HepG2 (cell line): ENCODE results near the gene C3orf80. TPM values are rescaled to one million over a fixed set of nuclear protein-coding genes. Genes with fewer than 3 reads are reported as not detected.

Experiments
- ATAC-seq: fragments of 200-7000 bp; cut with Tn5 transposase; 3 replicates; pipeline ENCODE4 v1.9.1; 2020; ENCODE audit warnings: mild to moderate bottlenecking, moderate library complexity
- BruUV-seq: library from RNA; stranded (reverse); fragments of 400-500 nt; replicated peaks from 2 replicates; lab custom pipeline; 2021; lab: Mats Ljungman, UMichigan
- CTCF ChIA-PET: fragments of 300-600 bp; formaldehyde crosslinking; extraction: SDS; loops from one replicate; lab custom pipeline; 2021; ENCODE audit warnings: low total read pairs, inconsistent platforms, low intra/inter-chr PET ratio; lab: Yijun Ruan, JAX
- POLR2A ChIA-PET: fragments of 350-600 bp; sonication (Branson Sonifier 250); formaldehyde crosslinking; loops from one replicate; lab custom pipeline; 2020; ENCODE audit warnings: antibody characterized with exemption, inconsistent platforms; lab: Yijun Ruan, JAX
- DNase-seq: peaks from one replicate; pipeline ENCODE4 v3.0.0-alpha.2; 2015; ENCODE audit warnings: low spot score
- FAIRE-seq: peaks from 3 replicates; lab custom pipeline; 2011; peaks lifted over from hg19 to GRCh38; lab: Jason Lieb, UNC
- H2AFZ ChIP-seq: one replicate; pipeline ENCODE4 v1.6.1; 2011; ENCODE audit warnings: low read length, inconsistent platforms
- H3K27ac ChIP-seq: fragments of 300-600 bp; 3 replicates; pipeline ENCODE4 v1.8.0; 2011; ENCODE audit warnings: mixed run types, mild to moderate bottlenecking, mixed read lengths, low read length, inconsistent platforms; ENCODE audit not compliant: insufficient read depth; ENCODE audit errors: extremely low read length
- H3K27me3 ChIP-seq, 2 experiments: fragments of 200-600 bp in 1 of 2; 2 replicates in 1 of 2; 3 replicates in 1 of 2; pipeline versions ENCODE4 v1.6.0 to v1.8.0; 2011; ENCODE audit warnings: low read length in 2 of 2, mild to moderate bottlenecking in 2 of 2, moderate library complexity in 2 of 2, inconsistent platforms in 1 of 2; ENCODE audit not compliant: insufficient read depth in 2 of 2, control insufficient read depth in 1 of 2
- H3K36me3 ChIP-seq, 2 experiments: fragments of 200-600 bp in 1 of 2; replicated peaks in 1 of 2; 2 replicates in 1 of 2; 3 replicates in 1 of 2; pipeline versions ENCODE4 v1.5.1 to v1.8.0; 2011; ENCODE audit warnings: low read length in 2 of 2, inconsistent platforms in 1 of 2; ENCODE audit not compliant: insufficient read depth in 2 of 2, control insufficient read depth in 1 of 2
- H3K4me1 ChIP-seq: 2 replicates; pipeline ENCODE4 v1.5.1; 2012; ENCODE audit warnings: low read length, inconsistent platforms; ENCODE audit not compliant: insufficient read depth
- H3K4me2 ChIP-seq: 2 replicates; pipeline ENCODE4 v1.6.0; 2011; ENCODE audit warnings: low read depth, low read length, inconsistent platforms
- H3K4me3 ChIP-seq, 3 experiments: fragments of 200-600 bp in 1 of 3; sonication (generic), shearing (Covaris generic) in 1 of 3; replicated peaks in 1 of 3; 2 replicates each; pipeline ENCODE4 v1.5.1; 2011 to 2016; ENCODE audit warnings: low read length in 3 of 3, inconsistent platforms in 2 of 3, low read depth in 2 of 3, mild to moderate bottlenecking in 2 of 3, control low read depth in 1 of 3, mixed read lengths in 1 of 3; ENCODE audit not compliant: insufficient read depth in 1 of 3
- H3K79me2 ChIP-seq: one replicate; pipeline ENCODE4 v1.6.1; 2011; ENCODE audit warnings: low read length, inconsistent platforms; ENCODE audit not compliant: insufficient read depth
- H3K9ac ChIP-seq: 2 replicates; pipeline ENCODE4 v1.6.0; 2011; ENCODE audit warnings: mild to moderate bottlenecking, low read depth, low read length, inconsistent platforms; ENCODE audit not compliant: insufficient read depth
- H3K9me3 ChIP-seq: 2 replicates; pipeline ENCODE4 v1.5.1; 2012; ENCODE audit warnings: mild to moderate bottlenecking, low read length
- H4K20me1 ChIP-seq: 2 replicates; pipeline ENCODE4 v1.6.0; 2011; ENCODE audit warnings: inconsistent platforms, mild to moderate bottlenecking, low read length, moderate library complexity; ENCODE audit not compliant: insufficient read depth
- ELK4 ChIP-seq: sonication (generic); formaldehyde crosslinking; IDR thresholded peaks from 2 replicates; pipeline ENCODE4 v1.9.0; 2021; ENCODE audit warnings: missing genetic modification reagents, borderline replicate concordance
- EP300 ChIP-seq, 3 experiments: sonication (generic) in 1 of 3; formaldehyde crosslinking in 1 of 3; IDR thresholded peaks; 2 replicates each; pipeline versions ENCODE4 v1.5.1 to v1.6.1; 2011 to 2020; ENCODE audit warnings: low read depth in 2 of 3, low read length in 2 of 3, borderline replicate concordance in 1 of 3, improper control_type of control experiment in 1 of 3, mild to moderate bottlenecking in 1 of 3, missing genetic modification reagents in 1 of 3, moderate library complexity in 1 of 3
- FOXK1 ChIP-seq: sonication (generic); formaldehyde crosslinking; IDR thresholded peaks from 2 replicates; pipeline ENCODE4 v1.4.0; 2020; ENCODE audit warnings: low read depth, missing genetic modification reagents, borderline replicate concordance
- HOXA9 ChIP-seq: sonication (generic); formaldehyde crosslinking; IDR thresholded peaks from 2 replicates; pipeline ENCODE4 v1.8.1; 2022; ENCODE audit warnings: missing genetic modification reagents, mild to moderate bottlenecking, moderate library complexity, borderline replicate concordance
- NR0B2 ChIP-seq: sonication (generic); formaldehyde crosslinking; IDR thresholded peaks from 2 replicates; pipeline ENCODE4 v1.4.0; 2020; ENCODE audit warnings: mild to moderate bottlenecking, missing genetic modification reagents
- SALL1 ChIP-seq: sonication (generic); formaldehyde crosslinking; IDR thresholded peaks from 2 replicates; pipeline ENCODE4 v1.8.0; 2022; ENCODE audit warnings: mild to moderate bottlenecking, missing genetic modification reagents
- SAP130 ChIP-seq: IDR thresholded peaks from 2 replicates; pipeline ENCODE4 v1.6.1; 2016; ENCODE audit warnings: low read depth
- SATB2 ChIP-seq: sonication (generic); formaldehyde crosslinking; IDR thresholded peaks from 2 replicates; pipeline ENCODE4 v1.5.0; 2020; ENCODE audit warnings: missing genetic modification reagents
- SCMH1 ChIP-seq: sonication (generic); formaldehyde crosslinking; IDR thresholded peaks from 2 replicates; pipeline ENCODE4 v1.9.0; 2021; ENCODE audit warnings: missing genetic modification reagents, mild to moderate bottlenecking, borderline replicate concordance
- SRSF9 ChIP-seq: fragments of 200-400 bp; formaldehyde crosslinking; IDR thresholded peaks from 2 replicates; pipeline ENCODE4 v1.6.1; 2018; ENCODE audit warnings: borderline replicate concordance, mild to moderate bottlenecking, low read depth, low read length; ENCODE audit not compliant: insufficient read depth, poor library complexity, severe bottlenecking
- TAF15 ChIP-seq: fragments of 200-400 bp; formaldehyde crosslinking; IDR thresholded peaks from one replicate; pipeline ENCODE4 v1.6.1; 2018; ENCODE audit warnings: mild to moderate bottlenecking, low read depth, low read length; ENCODE audit not compliant: poor library complexity, severe bottlenecking
- YY1 ChIP-seq: IDR thresholded peaks from 2 replicates; pipeline ENCODE4 v1.6.1; 2011; ENCODE audit warnings: low read length, low read depth, moderate library complexity, mild to moderate bottlenecking; ENCODE audit not compliant: insufficient read depth, insufficient replicate concordance
- ZNF687 ChIP-seq: sonication (generic); formaldehyde crosslinking; IDR thresholded peaks from 2 replicates; pipeline ENCODE4 v1.5.1; 2020; ENCODE audit warnings: mild to moderate bottlenecking, missing genetic modification reagents, moderate library complexity
- ZNF776 ChIP-seq: sonication (generic); formaldehyde crosslinking; IDR thresholded peaks from 2 replicates; pipeline ENCODE4 v1.4.0; 2020; ENCODE audit warnings: mild to moderate bottlenecking, missing genetic modification reagents
- in situ Hi-C: cut with HindIII; loops from 2 replicates; pipeline ENCODE4 v1.10.0; 2017; ENCODE audit warnings: low pct_unique_long_range_greater_than_20kb; ENCODE audit not compliant: extremely low pct_ligation_motif_present
- intact Hi-C: fragments of 100-400 bp; cut with micrococcal nuclease; formaldehyde crosslinking; loops from one replicate; pipeline ENCODE4 v1.10.0; 2022; ENCODE audit not compliant: unreplicated experiment
- polyA plus RNA-seq, 8 experiments: library from polyadenylated mRNA; depleted of rRNA in 3 of 8; stranded (reverse) in 7 of 8; unstranded in 1 of 8; fragments of >200 nt; fragmentation: Illumina TruSeq in 4 of 8; extraction: Trizol in 4 of 8; gene quantifications; 2 replicates each; pipeline versions ENCODE4 v1.2.1 to v1.2.3, GENCODE V29; 2011 to 2016; ENCODE audit warnings: low read depth in 4 of 8, missing spikeins in 1 of 8, mixed read lengths in 1 of 8; ENCODE audit not compliant: insufficient read depth in 1 of 8
- total RNA-seq, 5 experiments: library from RNA; depleted of rRNA; stranded (reverse); fragments of >200 nt; fragmentation: Illumina TruSeq; extraction: Trizol; gene quantifications; 2 replicates each; pipeline ENCODE4 v1.2.3, GENCODE V29; 2016; ENCODE audit warnings: low read depth in 1 of 5

C3orf80 gene
- total and polyA plus RNA-seq, 2 of the 13 experiments (the other 11 are each of a cell fraction or from before 2014, with no cell fraction given) = 0.03 to 0.04 TPM

GRCh38 chr3:160225176-160226025, at the start of gene C3orf80 (continued):
- TF ChIP-seq SAP130 (CRISPR knock-in tag) = 0 out of 2 replicates have a peak, but pooled peaks have one; percentile 14
- TF ChIP-seq ZNF687 (CRISPR knock-in tag) = peak; percentile 65; the same call in 1 of the 2 replicates
- TF ChIP-seq HOXA9 (CRISPR knock-in tag) = peak; percentile 47; the same call in 1 of the 2 replicates
- peak; percentile 27 for TF ChIP-seq YY1
- TF ChIP-seq ELK4 (CRISPR knock-in tag) = no peak

- H3K27ac ChIP-seq = no peak overlapping the region
- H3K9ac ChIP-seq = no peak overlapping the region
- no peaks in the 10 kb centered on the region for H3K79me2 ChIP-seq
- H3K9me3 ChIP-seq = no peaks in the 10 kb centered on the region
- ATAC-seq = no peak
- BruUV-seq = no TSS peak
- CTCF ChIA-PET = no interaction called here
- POLR2A ChIA-PET = no interaction called here
- intact Hi-C loops = no loop called here
- H2AFZ ChIP-seq = no peak overlapping the region
- in situ Hi-C loops = no loop called here
- no peaks in the 10 kb centered on the region for H4K20me1 ChIP-seq
- H3K27me3 ChIP-seq = no peaks in the 10 kb centered on the region
- H3K4me3 ChIP-seq = no peak overlapping the region
- no peaks in the 10 kb centered on the region for H3K4me1 ChIP-seq
- no peak overlapping the region for H3K4me2 ChIP-seq
- DNase-seq = no peak
- no peak for FAIRE-seq
- H3K36me3 ChIP-seq = no peaks in the 10 kb centered on the region
- TF ChIP-seq TAF15 = no peak
- no peak for TF ChIP-seq EP300 (IDR thresholded peaks at IDR 0.05; ENCODE audit: low read depth in 2 of 2, low read length in 2 of 2)
- no peak for TF ChIP-seq EP300 (CRISPR knock-in tag; IDR thresholded peaks at IDR 0.05; ENCODE audit: borderline replicate concordance)
- no peak for TF ChIP-seq NR0B2
- no peak for TF ChIP-seq SCMH1 (CRISPR knock-in tag)
- TF ChIP-seq SRSF9 = no peak
- no peak for TF ChIP-seq FOXK1 (CRISPR knock-in tag)
- no peak for TF ChIP-seq SATB2 (CRISPR knock-in tag)
- TF ChIP-seq ZNF776 (CRISPR knock-in tag) = no peak
- no peak for TF ChIP-seq SALL1 (CRISPR knock-in tag)
- TF ChIP-seq, all 625 proteins: peak for 0
Observed at GRCh38 chr3:160176923-160177322, 48.3 kb upstream of the C3orf80 start.
